HepG2 (cell line): ENCODE data around the gene EPB41L1. TPM values are rescaled to one million over a fixed set of nuclear protein-coding genes. Genes with fewer than 3 reads are reported as not detected.

Experiments
- ATAC-seq: fragments of 200-7000 bp; cut with Tn5 transposase; 3 replicates; pipeline ENCODE4 v1.9.1; 2020; ENCODE audit warnings: mild to moderate bottlenecking, moderate library complexity
- BruUV-seq: library from RNA; stranded (reverse); fragments of 400-500 nt; replicated peaks from 2 replicates; lab custom pipeline; 2021; lab: Mats Ljungman, UMichigan
- CTCF ChIA-PET: fragments of 300-600 bp; formaldehyde crosslinking; extraction: SDS; loops from one replicate; lab custom pipeline; 2021; ENCODE audit warnings: low total read pairs, inconsistent platforms, low intra/inter-chr PET ratio; lab: Yijun Ruan, JAX
- POLR2A ChIA-PET: fragments of 350-600 bp; sonication (Branson Sonifier 250); formaldehyde crosslinking; loops from one replicate; lab custom pipeline; 2020; ENCODE audit warnings: antibody characterized with exemption, inconsistent platforms; lab: Yijun Ruan, JAX
- DNase-seq: peaks from one replicate; pipeline ENCODE4 v3.0.0-alpha.2; 2015; ENCODE audit warnings: low spot score
- FAIRE-seq: peaks from 3 replicates; lab custom pipeline; 2011; peaks lifted over from hg19 to GRCh38; lab: Jason Lieb, UNC
- H2AFZ ChIP-seq: one replicate; pipeline ENCODE4 v1.6.1; 2011; ENCODE audit warnings: low read length, inconsistent platforms
- H3K27ac ChIP-seq: fragments of 300-600 bp; 3 replicates; pipeline ENCODE4 v1.8.0; 2011; ENCODE audit warnings: mixed run types, mild to moderate bottlenecking, mixed read lengths, low read length, inconsistent platforms; ENCODE audit not compliant: insufficient read depth; ENCODE audit errors: extremely low read length
- H3K27me3 ChIP-seq, 2 experiments: fragments of 200-600 bp in 1 of 2; 2 replicates in 1 of 2; 3 replicates in 1 of 2; pipeline versions ENCODE4 v1.6.0 to v1.8.0; 2011; ENCODE audit warnings: low read length in 2 of 2, mild to moderate bottlenecking in 2 of 2, moderate library complexity in 2 of 2, inconsistent platforms in 1 of 2; ENCODE audit not compliant: insufficient read depth in 2 of 2, control insufficient read depth in 1 of 2
- H3K36me3 ChIP-seq, 2 experiments: fragments of 200-600 bp in 1 of 2; replicated peaks in 1 of 2; 2 replicates in 1 of 2; 3 replicates in 1 of 2; pipeline versions ENCODE4 v1.5.1 to v1.8.0; 2011; ENCODE audit warnings: low read length in 2 of 2, inconsistent platforms in 1 of 2; ENCODE audit not compliant: insufficient read depth in 2 of 2, control insufficient read depth in 1 of 2
- H3K4me1 ChIP-seq: 2 replicates; pipeline ENCODE4 v1.5.1; 2012; ENCODE audit warnings: low read length, inconsistent platforms; ENCODE audit not compliant: insufficient read depth
- H3K4me2 ChIP-seq: 2 replicates; pipeline ENCODE4 v1.6.0; 2011; ENCODE audit warnings: low read depth, low read length, inconsistent platforms
- H3K4me3 ChIP-seq, 3 experiments: fragments of 200-600 bp in 1 of 3; sonication (generic), shearing (Covaris generic) in 1 of 3; replicated peaks in 1 of 3; 2 replicates each; pipeline ENCODE4 v1.5.1; 2011 to 2016; ENCODE audit warnings: low read length in 3 of 3, inconsistent platforms in 2 of 3, low read depth in 2 of 3, mild to moderate bottlenecking in 2 of 3, control low read depth in 1 of 3, mixed read lengths in 1 of 3; ENCODE audit not compliant: insufficient read depth in 1 of 3
- H3K79me2 ChIP-seq: one replicate; pipeline ENCODE4 v1.6.1; 2011; ENCODE audit warnings: low read length, inconsistent platforms; ENCODE audit not compliant: insufficient read depth
- H3K9ac ChIP-seq: 2 replicates; pipeline ENCODE4 v1.6.0; 2011; ENCODE audit warnings: mild to moderate bottlenecking, low read depth, low read length, inconsistent platforms; ENCODE audit not compliant: insufficient read depth
- H3K9me3 ChIP-seq: 2 replicates; pipeline ENCODE4 v1.5.1; 2012; ENCODE audit warnings: mild to moderate bottlenecking, low read length
- H4K20me1 ChIP-seq: 2 replicates; pipeline ENCODE4 v1.6.0; 2011; ENCODE audit warnings: inconsistent platforms, mild to moderate bottlenecking, low read length, moderate library complexity; ENCODE audit not compliant: insufficient read depth
- BCL3 ChIP-seq: sonication (generic); formaldehyde crosslinking; IDR thresholded peaks from 2 replicates; pipeline ENCODE4 v1.5.1; 2020; ENCODE audit warnings: mild to moderate bottlenecking, missing genetic modification reagents, moderate library complexity
- DDIT3 ChIP-seq: sonication (generic); formaldehyde crosslinking; IDR thresholded peaks from 2 replicates; pipeline ENCODE4 v1.4.0; 2020; ENCODE audit warnings: mild to moderate bottlenecking, missing genetic modification reagents
- EHMT2 ChIP-seq: fragments of 200-600 bp; sonication (generic); IDR thresholded peaks from 2 replicates; pipeline ENCODE4 v1.7.0; 2017; ENCODE audit warnings: antibody characterized with exemption, low read depth, low read length, borderline replicate concordance
- EP300 ChIP-seq, 3 experiments: sonication (generic) in 1 of 3; formaldehyde crosslinking in 1 of 3; IDR thresholded peaks; 2 replicates each; pipeline versions ENCODE4 v1.5.1 to v1.6.1; 2011 to 2020; ENCODE audit warnings: low read depth in 2 of 3, low read length in 2 of 3, borderline replicate concordance in 1 of 3, improper control_type of control experiment in 1 of 3, mild to moderate bottlenecking in 1 of 3, missing genetic modification reagents in 1 of 3, moderate library complexity in 1 of 3
- FLYWCH1 ChIP-seq: sonication (generic); formaldehyde crosslinking; IDR thresholded peaks from 2 replicates; pipeline ENCODE4 v1.8.1; 2023; ENCODE audit warnings: mild to moderate bottlenecking, missing genetic modification reagents
- HDAC1 ChIP-seq: sonication (generic); formaldehyde crosslinking; IDR thresholded peaks from 2 replicates; pipeline ENCODE4 v1.5.1; 2020; ENCODE audit warnings: mild to moderate bottlenecking, missing genetic modification reagents
- IRF2 ChIP-seq: IDR thresholded peaks from 2 replicates; pipeline ENCODE4 v1.6.1; 2018; ENCODE audit warnings: missing genetic modification reagents, missing compliant biosample characterization
- KDM5A ChIP-seq: fragments of 200-600 bp; sonication (generic); IDR thresholded peaks from 2 replicates; pipeline ENCODE4 v1.7.0; 2018; ENCODE audit warnings: antibody characterized with exemption, mild to moderate bottlenecking, low read length, borderline replicate concordance
- MAFK ChIP-seq, 2 experiments: IDR thresholded peaks in 1 of 2; conservative IDR thresholded peaks in 1 of 2; 2 replicates each; pipeline ENCODE4 v1.6.1; 2011; ENCODE audit warnings: improper control_type of control experiment in 2 of 2, low read length in 2 of 2
- NFYB ChIP-seq: sonication (generic); formaldehyde crosslinking; IDR thresholded peaks from 2 replicates; pipeline ENCODE4 v1.4.0; 2020; ENCODE audit warnings: missing genetic modification reagents
- POLR2A ChIP-seq, 2 experiments: IDR thresholded peaks; 2 replicates each; pipeline ENCODE4 v1.6.1; 2011; ENCODE audit warnings: low read depth in 2 of 2, low read length in 2 of 2, mild to moderate bottlenecking in 1 of 2, moderate library complexity in 1 of 2; ENCODE audit not compliant: insufficient read depth in 1 of 2
- RBM39 ChIP-seq: fragments of 200-400 bp; formaldehyde crosslinking; IDR thresholded peaks from one replicate; pipeline ENCODE4 v1.6.1; 2018; ENCODE audit warnings: antibody characterized with exemption, mild to moderate bottlenecking, low read depth, low read length; ENCODE audit not compliant: poor library complexity, severe bottlenecking
- ZFP41 ChIP-seq: sonication (generic); formaldehyde crosslinking; IDR thresholded peaks from 2 replicates; pipeline ENCODE4 v1.4.0; 2020; ENCODE audit warnings: mild to moderate bottlenecking, missing genetic modification reagents, borderline replicate concordance
- ZNF468 ChIP-seq: sonication (generic); formaldehyde crosslinking; IDR thresholded peaks from 2 replicates; pipeline ENCODE4 v1.8.0; 2022; ENCODE audit warnings: mild to moderate bottlenecking, moderate library complexity, missing genetic modification reagents
- ZNF766 ChIP-seq: sonication (generic); formaldehyde crosslinking; IDR thresholded peaks from 2 replicates; pipeline ENCODE4 v1.5.0; 2020; ENCODE audit warnings: missing genetic modification reagents, borderline replicate concordance
- WGBS: methylation state at CpG from one replicate; pipeline ENCODE4 v1.1.6; 2017; ENCODE audit warnings: low lambda C conversion rate; 5-methylcytosine and 5-hydroxymethylcytosine counted together
- in situ Hi-C: cut with HindIII; loops from 2 replicates; pipeline ENCODE4 v1.10.0; 2017; ENCODE audit warnings: low pct_unique_long_range_greater_than_20kb; ENCODE audit not compliant: extremely low pct_ligation_motif_present
- intact Hi-C: fragments of 100-400 bp; cut with micrococcal nuclease; formaldehyde crosslinking; loops from one replicate; pipeline ENCODE4 v1.10.0; 2022; ENCODE audit not compliant: unreplicated experiment
- polyA plus RNA-seq, 8 experiments: library from polyadenylated mRNA; depleted of rRNA in 3 of 8; stranded (reverse) in 7 of 8; unstranded in 1 of 8; fragments of >200 nt; fragmentation: Illumina TruSeq in 4 of 8; extraction: Trizol in 4 of 8; gene quantifications; 2 replicates each; pipeline versions ENCODE4 v1.2.1 to v1.2.3, GENCODE V29; 2011 to 2016; ENCODE audit warnings: low read depth in 4 of 8, missing spikeins in 1 of 8, mixed read lengths in 1 of 8; ENCODE audit not compliant: insufficient read depth in 1 of 8
- total RNA-seq, 5 experiments: library from RNA; depleted of rRNA; stranded (reverse); fragments of >200 nt; fragmentation: Illumina TruSeq; extraction: Trizol; gene quantifications; 2 replicates each; pipeline ENCODE4 v1.2.3, GENCODE V29; 2016; ENCODE audit warnings: low read depth in 1 of 5
- TF ChIP-seq, protein P1 (sequence below): sonication (generic); formaldehyde crosslinking; IDR thresholded peaks from 2 replicates; pipeline ENCODE4 v1.4.0; 2020; ENCODE audit warnings: missing genetic modification reagents
- TF ChIP-seq, protein P2 (sequence below): sonication (generic); formaldehyde crosslinking; conservative IDR thresholded peaks from 2 replicates; pipeline ENCODE4 v1.4.0; 2020; ENCODE audit warnings: mild to moderate bottlenecking, missing genetic modification reagents, moderate library complexity

The EPB41L1 gene
- total and polyA plus RNA-seq, 2 of the 13 experiments (the other 11 are each of a cell fraction or from before 2014, with no cell fraction given): 16.7 to 39.0 TPM

- no peak overlapping the region for H3K4me3 ChIP-seq
- H2AFZ ChIP-seq: no peak overlapping the region
- H3K27me3 ChIP-seq: no peaks in the 10 kb centered on the region
- no peaks in the 10 kb centered on the region for H4K20me1 ChIP-seq
- WGBS: 61% methylated on average over 2 of the region's 2 CpGs
- H3K79me2 ChIP-seq: no peaks in the 10 kb centered on the region
- ChIA-PET POLR2A (no interaction called here), CTCF (no interaction called here)
- no TSS peak for BruUV-seq
- intact Hi-C loops (no loop called here), in situ Hi-C loops (no loop called here)
- H3K27ac ChIP-seq: no peak overlapping the region
- no peak for TF ChIP-seq EHMT2
- no peak for TF ChIP-seq KDM5A
- TF ChIP-seq FLYWCH1 (CRISPR knock-in tag): no peak
- TF ChIP-seq IRF2 (CRISPR knock-in tag): no peak
- no peak for TF ChIP-seq MAFK (conservative IDR thresholded peaks at IDR 0.05 in 1 of 2, IDR thresholded peaks at IDR 0.05 in 1 of 2; ENCODE audit: low read length in 2 of 2)
- TF ChIP-seq BCL3 (CRISPR knock-in tag): no peak
- TF ChIP-seq ZNF468 (CRISPR knock-in tag): no peak
- no peak for TF ChIP-seq EP300 (IDR thresholded peaks at IDR 0.05; ENCODE audit: low read depth in 2 of 2, low read length in 2 of 2)
- no peak for TF ChIP-seq EP300 (CRISPR knock-in tag; IDR thresholded peaks at IDR 0.05; ENCODE audit: borderline replicate concordance)
- no peak for TF ChIP-seq ZFP41
- TF ChIP-seq HDAC1 (CRISPR knock-in tag): no peak
- TF ChIP-seq NFYB (CRISPR knock-in tag): no peak
- TF ChIP-seq ZNF766 (CRISPR knock-in tag): no peak
- no peak for TF ChIP-seq POLR2A (IDR thresholded peaks at IDR 0.05; ENCODE audit: insufficient read depth in 1 of 2, low read depth in 2 of 2, low read length in 2 of 2)
- no peak for TF ChIP-seq DDIT3 (CRISPR knock-in tag)
- TF ChIP-seq, protein P1, sequence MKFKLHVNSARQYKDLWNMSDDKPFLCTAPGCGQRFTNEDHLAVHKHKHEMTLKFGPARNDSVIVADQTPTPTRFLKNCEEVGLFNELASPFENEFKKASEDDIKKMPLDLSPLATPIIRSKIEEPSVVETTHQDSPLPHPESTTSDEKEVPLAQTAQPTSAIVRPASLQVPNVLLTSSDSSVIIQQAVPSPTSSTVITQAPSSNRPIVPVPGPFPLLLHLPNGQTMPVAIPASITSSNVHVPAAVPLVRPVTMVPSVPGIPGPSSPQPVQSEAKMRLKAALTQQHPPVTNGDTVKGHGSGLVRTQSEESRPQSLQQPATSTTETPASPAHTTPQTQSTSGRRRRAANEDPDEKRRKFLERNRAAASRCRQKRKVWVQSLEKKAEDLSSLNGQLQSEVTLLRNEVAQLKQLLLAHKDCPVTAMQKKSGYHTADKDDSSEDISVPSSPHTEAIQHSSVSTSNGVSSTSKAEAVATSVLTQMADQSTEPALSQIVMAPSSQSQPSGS (CRISPR knock-in tag): no peak
- TF ChIP-seq, protein P2, sequence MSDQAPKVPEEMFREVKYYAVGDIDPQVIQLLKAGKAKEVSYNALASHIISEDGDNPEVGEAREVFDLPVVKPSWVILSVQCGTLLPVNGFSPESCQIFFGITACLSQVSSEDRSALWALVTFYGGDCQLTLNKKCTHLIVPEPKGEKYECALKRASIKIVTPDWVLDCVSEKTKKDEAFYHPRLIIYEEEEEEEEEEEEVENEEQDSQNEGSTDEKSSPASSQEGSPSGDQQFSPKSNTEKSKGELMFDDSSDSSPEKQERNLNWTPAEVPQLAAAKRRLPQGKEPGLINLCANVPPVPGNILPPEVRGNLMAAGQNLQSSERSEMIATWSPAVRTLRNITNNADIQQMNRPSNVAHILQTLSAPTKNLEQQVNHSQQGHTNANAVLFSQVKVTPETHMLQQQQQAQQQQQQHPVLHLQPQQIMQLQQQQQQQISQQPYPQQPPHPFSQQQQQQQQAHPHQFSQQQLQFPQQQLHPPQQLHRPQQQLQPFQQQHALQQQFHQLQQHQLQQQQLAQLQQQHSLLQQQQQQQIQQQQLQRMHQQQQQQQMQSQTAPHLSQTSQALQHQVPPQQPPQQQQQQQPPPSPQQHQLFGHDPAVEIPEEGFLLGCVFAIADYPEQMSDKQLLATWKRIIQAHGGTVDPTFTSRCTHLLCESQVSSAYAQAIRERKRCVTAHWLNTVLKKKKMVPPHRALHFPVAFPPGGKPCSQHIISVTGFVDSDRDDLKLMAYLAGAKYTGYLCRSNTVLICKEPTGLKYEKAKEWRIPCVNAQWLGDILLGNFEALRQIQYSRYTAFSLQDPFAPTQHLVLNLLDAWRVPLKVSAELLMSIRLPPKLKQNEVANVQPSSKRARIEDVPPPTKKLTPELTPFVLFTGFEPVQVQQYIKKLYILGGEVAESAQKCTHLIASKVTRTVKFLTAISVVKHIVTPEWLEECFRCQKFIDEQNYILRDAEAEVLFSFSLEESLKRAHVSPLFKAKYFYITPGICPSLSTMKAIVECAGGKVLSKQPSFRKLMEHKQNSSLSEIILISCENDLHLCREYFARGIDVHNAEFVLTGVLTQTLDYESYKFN (CRISPR knock-in tag): no peak
- no peak for TF ChIP-seq RBM39
- H3K36me3 ChIP-seq: peaks cover 11 to 16% of the 10 kb centered on the region in 2 experiments
- H3K4me2 ChIP-seq: no peak overlapping the region
- H3K9ac ChIP-seq: no peak overlapping the region
- DNase-seq: no peak
- H3K9me3 ChIP-seq: no peaks in the 10 kb centered on the region
- FAIRE-seq: no peak
- peaks cover 9% of the 10 kb centered on the region for H3K4me1 ChIP-seq
- ATAC-seq: no peak
Observed at GRCh38 chr20:36213362-36213761, 58.8 kb downstream of the EPB41L1 start.
